Inflammatory macrophage treated with lipopolysaccharide for 1 hour (primary cell): ENCODE results near the gene ZSCAN18.

Source experiments
- DNase-seq, 2 donors: peaks; one replicate each; pipeline ENCODE4 v3.0.0-alpha.2; 2020 to 2022

ZSCAN18 gene

GRCh38 chr19:58086825-58087710 is 11.0 kb downstream of the ZSCAN18 start:
- no peak for DNase-seq

GRCh38 chr19:58085348-58085875 is 12.6 kb downstream of the ZSCAN18 start:
- DNase-seq = no peak

- no peak for DNase-seq
Observed at GRCh38 chr19:58084596-58085347, 13.3 kb downstream of the ZSCAN18 start.

GRCh38 chr19:58083021-58083420 is 15.0 kb downstream of the ZSCAN18 start:
- DNase-seq = no peak

DNA sequence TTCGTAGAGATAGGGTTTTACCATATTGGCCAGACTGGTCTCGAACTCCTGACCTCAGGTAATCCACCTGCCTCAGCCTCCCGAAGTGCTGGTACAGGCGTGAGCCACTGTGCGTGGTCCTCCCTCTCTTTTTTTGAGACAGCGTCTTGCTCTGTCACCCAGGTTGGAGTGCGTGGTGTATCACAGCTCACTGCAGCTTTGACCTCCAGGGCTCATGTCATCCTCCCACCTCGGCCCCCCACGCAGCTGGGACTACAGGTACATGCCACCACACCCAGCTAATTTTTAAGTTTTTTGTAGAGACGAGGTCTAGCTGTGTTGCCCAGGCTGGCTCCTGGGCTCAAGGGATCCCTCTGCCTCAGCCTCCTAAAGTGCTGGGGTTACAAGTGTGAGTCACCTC is 18.2 kb downstream of the ZSCAN18 start:
- no peak for DNase-seq

DNA sequence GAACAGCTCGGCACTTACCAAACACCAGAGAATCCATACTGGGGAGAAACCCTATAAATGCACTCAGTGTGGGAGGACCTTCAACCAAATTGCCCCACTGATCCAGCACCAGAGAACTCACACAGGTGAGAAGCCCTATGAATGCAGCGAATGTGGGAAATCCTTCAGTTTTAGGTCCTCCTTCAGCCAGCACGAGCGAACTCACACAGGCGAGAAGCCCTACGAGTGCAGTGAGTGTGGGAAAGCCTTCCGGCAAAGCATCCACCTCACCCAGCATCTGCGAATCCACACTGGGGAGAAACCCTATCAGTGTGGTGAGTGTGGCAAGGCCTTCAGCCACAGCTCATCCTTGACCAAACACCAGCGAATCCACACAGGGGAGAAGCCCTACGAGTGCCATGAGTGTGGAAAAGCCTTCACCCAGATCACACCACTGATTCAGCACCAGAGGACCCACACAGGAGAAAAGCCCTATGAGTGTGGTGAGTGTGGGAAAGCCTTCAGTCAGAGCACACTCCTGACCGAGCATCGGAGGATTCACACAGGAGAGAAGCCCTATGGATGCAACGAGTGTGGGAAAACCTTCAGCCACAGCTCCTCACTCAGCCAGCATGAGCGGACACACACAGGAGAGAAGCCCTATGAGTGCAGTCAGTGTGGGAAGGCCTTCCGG is 30.7 kb downstream of the ZSCAN18 start:
- no peak for DNase-seq

DNA sequence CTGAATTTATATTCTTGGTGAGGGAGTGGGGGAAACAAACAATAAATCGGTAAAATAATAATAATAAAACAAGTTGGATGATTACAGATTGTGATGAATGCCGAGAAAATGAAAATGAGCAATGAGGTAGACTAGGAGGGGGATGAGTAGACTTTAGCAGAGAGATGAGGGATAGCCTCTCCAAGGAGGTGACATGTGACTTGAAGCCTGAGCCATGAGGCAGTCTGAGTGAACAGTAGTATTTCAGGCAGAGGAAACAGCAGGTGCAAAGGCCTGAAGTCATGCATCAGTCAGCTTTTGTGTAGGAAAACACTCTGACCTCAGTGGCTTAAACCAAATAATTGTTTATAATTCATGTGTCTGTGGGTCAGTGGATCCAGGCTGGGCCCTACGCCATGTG is 34.3 kb downstream of the ZSCAN18 start:
- DNase-seq = no peak

- DNase-seq = no peak
Observed at GRCh38 chr19:58060231-58060630, 37.8 kb downstream of the ZSCAN18 start.

DNA sequence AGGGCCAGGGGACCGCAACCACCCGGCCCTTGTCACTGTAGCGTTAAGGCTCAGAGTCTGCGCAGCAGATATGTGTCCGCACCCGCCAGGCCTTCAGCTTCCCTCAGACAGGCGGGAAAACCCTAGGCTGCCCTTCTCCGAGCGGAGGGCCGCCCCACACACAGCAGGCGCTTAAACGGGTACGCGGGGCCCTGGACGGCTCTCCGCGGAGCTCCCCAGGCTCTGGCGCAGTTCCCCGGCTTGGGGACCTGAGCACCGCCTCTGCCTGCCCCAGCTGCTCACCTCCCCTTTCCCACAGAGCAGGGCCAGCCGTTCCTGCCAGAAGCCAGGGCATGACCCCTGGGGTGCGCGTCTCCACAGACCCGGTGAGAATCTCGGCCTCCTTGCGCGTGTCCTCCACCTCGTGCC is 38.4 kb downstream of the ZSCAN18 start:
- no peak for DNase-seq

- DNase-seq = peak; percentile 29 to 31
Observed at GRCh38 chr19:58059003-58059670, 38.9 kb downstream of the ZSCAN18 start, which contains the start of gene ZNF135. Gene ZNF135 (plus strand): TSS chr19:58059282. CDS start chr19:58060003, 721 bp downstream.

DNA sequence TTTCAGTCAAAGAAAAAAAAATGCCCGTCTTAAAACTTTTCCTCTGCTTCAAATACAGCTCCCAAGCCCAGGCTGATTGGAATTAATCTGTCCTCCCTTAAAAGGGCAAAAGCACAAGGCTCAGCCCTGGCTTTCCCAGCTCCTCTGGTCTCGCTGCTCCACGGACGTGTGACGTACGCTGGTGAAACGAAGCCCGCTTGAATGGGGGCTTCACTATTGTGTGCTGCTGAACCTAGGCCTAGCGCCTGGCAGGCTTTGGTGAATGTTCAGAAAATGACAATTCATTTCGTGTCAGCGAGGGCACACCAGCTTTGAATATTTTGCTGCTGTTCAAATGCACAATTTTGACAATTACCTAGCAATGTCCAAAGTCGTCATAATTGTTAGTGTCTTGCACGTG is 39.6 kb downstream of the ZSCAN18 start:
- no peak for DNase-seq

- DNase-seq = no peak
Observed at GRCh38 chr19:58056861-58057260, 41.2 kb downstream of the ZSCAN18 start.

- no peak for DNase-seq
Observed at GRCh38 chr19:58056261-58056660, 41.8 kb downstream of the ZSCAN18 start.

DNA sequence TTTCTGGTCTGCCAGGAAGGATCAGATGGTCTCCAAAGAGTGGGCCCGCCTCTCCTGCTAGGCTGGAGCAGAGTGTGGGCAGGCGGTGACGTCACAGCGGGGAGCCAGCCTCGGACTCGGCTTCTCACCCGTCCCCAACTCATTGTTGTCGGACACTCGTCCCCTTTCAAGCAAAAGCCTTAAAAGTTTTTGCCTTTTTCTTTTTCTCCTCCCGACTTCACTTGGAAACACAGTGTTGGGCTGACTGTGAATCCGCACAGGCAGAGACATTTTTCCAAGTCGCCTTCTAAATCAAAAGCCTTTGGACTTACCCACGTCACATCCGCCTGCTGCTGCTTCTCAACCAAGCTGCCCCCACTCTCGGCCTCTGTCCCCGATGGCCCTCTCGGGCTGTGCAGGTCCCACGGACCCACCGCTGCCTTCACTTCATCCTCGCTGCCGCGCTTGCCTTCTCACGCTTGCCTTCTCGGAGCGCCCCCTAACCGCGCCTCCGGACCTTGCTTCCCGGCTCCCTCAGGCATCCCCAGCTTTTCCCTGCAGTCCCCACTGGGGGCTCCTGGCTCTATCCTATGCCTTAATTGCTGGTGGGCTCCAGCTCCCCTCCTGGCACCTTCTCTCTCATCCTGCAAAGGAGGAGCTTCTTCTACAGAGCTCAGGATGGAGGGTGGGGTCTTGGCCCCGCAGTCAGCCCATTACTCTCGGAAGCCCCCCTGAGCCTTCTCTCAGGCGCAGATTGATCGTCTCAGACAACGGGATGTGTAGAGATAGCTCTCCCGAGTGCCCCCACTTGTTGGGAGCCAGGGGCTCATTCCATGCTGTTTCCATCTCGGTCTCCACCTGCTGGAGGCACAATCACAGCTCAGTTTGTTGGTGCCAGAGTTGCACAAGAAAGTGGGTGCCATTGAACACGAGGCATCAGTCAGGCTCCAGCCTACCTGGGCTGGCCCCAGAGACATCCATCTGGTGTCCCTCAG is 42.8 kb downstream of the ZSCAN18 start:
- no peak for DNase-seq

DNA sequence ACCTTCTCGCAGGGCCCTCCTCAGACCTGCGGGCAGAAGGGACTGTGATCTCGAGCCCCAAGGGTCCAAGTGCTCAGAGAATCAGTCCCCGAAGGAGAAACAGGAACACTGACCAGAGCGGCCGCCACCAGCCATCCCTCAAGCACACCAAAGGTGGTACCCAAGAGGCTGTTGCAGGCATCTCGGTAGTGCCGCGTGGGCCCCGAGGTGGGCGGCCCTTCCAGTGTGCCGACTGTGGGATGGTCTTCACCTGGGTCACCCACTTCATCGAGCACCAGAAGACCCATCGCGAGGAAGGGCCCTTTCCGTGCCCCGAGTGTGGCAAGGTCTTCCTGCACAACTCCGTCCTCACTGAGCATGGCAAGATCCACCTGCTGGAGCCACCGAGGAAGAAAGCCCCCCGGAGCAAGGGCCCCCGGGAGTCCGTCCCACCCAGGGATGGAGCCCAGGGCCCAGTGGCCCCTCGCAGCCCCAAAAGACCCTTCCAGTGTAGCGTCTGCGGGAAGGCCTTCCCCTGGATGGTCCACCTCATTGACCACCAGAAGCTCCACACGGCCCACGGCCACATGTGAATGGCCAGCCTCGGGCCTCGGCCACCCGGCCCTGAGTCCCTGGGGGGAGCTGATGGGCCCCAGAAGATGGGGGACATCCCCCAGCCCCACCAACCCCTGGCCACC is 44.4 kb downstream of the ZSCAN18 start:
- no peak for DNase-seq

GRCh38 chr19:58052256-58052655 is 45.8 kb downstream of the ZSCAN18 start:
- DNase-seq = no peak

- DNase-seq = no peak
Observed at GRCh38 chr19:58047672-58048071, 50.4 kb downstream of the ZSCAN18 start.

DNA sequence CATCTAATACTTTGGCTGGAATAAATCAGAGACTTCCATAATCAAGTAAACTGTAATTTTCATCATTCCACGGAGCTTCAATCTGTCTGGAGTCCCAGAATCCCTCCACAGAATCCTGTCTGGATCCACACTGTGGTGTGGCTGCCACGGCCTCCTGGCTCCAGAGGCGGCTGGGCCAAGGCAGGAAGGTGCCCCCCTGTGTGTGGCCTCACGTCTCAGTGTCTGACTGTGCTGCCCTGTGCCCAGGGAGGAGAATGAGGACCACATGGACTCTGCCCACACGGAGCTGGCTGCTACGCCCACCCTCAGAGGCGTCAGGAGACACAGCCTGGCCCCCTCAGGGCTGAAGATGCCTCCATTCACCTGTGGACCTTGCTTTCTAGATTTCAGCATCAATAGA is 51.2 kb downstream of the ZSCAN18 start:
- no peak for DNase-seq

DNA sequence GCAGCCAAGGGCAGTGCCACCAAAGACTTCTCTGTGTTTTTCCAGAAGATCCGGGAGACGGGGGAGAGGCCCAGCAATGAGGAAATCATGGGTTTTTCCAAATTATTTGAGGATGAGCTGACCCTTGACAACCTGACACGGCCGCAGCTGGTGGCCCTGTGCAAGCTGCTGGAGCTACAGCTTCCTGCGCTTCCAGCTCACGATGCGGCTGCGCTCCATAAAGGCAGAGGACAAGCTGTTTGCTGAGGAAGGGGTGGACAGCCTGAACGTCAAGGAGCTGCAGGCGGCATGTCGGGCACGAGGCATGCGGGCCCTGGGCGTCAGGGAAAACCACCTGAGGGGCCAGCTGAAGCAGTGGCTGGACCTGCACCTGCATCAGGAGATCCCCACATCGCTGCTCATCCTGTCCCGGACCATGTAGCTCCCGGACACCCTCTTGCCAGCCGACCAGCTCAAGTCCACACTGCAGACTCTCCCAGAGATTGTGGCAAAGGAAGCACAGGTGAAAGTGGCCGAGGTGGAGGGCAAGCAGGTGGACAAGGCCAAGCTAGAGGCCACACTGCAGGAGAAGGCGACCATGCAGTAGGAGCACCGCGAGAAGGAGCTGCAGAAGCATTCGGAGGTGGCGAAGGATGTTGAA is 52.5 kb downstream of the ZSCAN18 start:
- no peak for DNase-seq

GRCh38 chr19:58044886-58045285 is 53.1 kb downstream of the ZSCAN18 start:
- no peak for DNase-seq
